MM.1S (cell line): ENCODE measurements around the gene NEURL1.
A peak's percentile ranks its signal among the peaks of the same experiment; 100 is the strongest.

Experiments used
- DNase-seq: peaks from one replicate; pipeline ENCODE4 v3.0.0-alpha.2; 2015
- H2AFZ ChIP-seq: fragments of 300-600 bp; sonication (generic); 2 replicates; pipeline ENCODE4 v1.6.0; 2016; ENCODE audit warnings: antibody characterized with exemption, low read length
- H3F3A ChIP-seq: fragments of 300-600 bp; sonication (generic); 2 replicates; pipeline ENCODE4 v1.6.1; 2016; ENCODE audit warnings: mild to moderate bottlenecking, antibody characterized with exemption, low read length, moderate library complexity, mixed read lengths; ENCODE audit not compliant: insufficient read depth
- H3K27ac ChIP-seq: fragments of 300-600 bp; sonication (generic); 2 replicates; pipeline ENCODE4 v1.5.1; 2016; ENCODE audit warnings: mild to moderate bottlenecking, low read length
- H3K27me3 ChIP-seq: fragments of 300-600 bp; sonication (generic); replicated peaks from 2 replicates; pipeline ENCODE4 v1.6.0; 2016; ENCODE audit warnings: low read length; ENCODE audit not compliant: insufficient read depth
- H3K36me3 ChIP-seq: fragments of 300-600 bp; sonication (generic); replicated peaks from 2 replicates; pipeline ENCODE4 v1.6.1; 2016; ENCODE audit warnings: mild to moderate bottlenecking, low read length, mixed read lengths; ENCODE audit not compliant: insufficient read depth
- H3K4me1 ChIP-seq: fragments of 300-600 bp; sonication (generic); 2 replicates; pipeline ENCODE4 v1.6.1; 2016; ENCODE audit warnings: low read length, mixed read lengths
- H3K4me2 ChIP-seq: fragments of 300-600 bp; sonication (generic); 2 replicates; pipeline ENCODE4 v1.6.0; 2016; ENCODE audit warnings: low read depth, low read length
- H3K4me3 ChIP-seq: fragments of 300-600 bp; sonication (generic); 2 replicates; pipeline ENCODE4 v1.5.1; 2016; ENCODE audit warnings: low read length, mixed read lengths
- H3K79me2 ChIP-seq: fragments of 300-600 bp; sonication (generic); 2 replicates; pipeline ENCODE4 v1.6.1; 2016; ENCODE audit warnings: mixed run types, low read length, mixed read lengths
- H3K9ac ChIP-seq: fragments of 300-600 bp; sonication (generic); 2 replicates; pipeline ENCODE4 v1.6.1; 2016; ENCODE audit warnings: low read length, mixed read lengths
- H3K9me2 ChIP-seq: fragments of 300-600 bp; sonication (generic); replicated peaks from 2 replicates; pipeline ENCODE4 v1.6.1; 2016; ENCODE audit warnings: mild to moderate bottlenecking, low read length, mixed read lengths; ENCODE audit not compliant: insufficient read depth
- H3K9me3 ChIP-seq: fragments of 300-600 bp; sonication (generic); replicated peaks from 2 replicates; pipeline ENCODE4 v1.6.1; 2016; ENCODE audit warnings: mild to moderate bottlenecking, low read length, mixed read lengths; ENCODE audit not compliant: insufficient read depth
- H4K20me1 ChIP-seq: fragments of 300-600 bp; sonication (generic); 2 replicates; pipeline ENCODE4 v1.6.1; 2016; ENCODE audit warnings: mild to moderate bottlenecking, low read length, moderate library complexity, mixed read lengths; ENCODE audit not compliant: insufficient read depth
- CTCF ChIP-seq: fragments of 300-600 bp; sonication (generic); IDR thresholded peaks from 2 replicates; pipeline ENCODE4 v1.5.1; 2016; ENCODE audit warnings: antibody characterized with exemption, low read length, mixed read lengths
- EZH2 ChIP-seq: fragments of 300-600 bp; sonication (generic); optimal IDR thresholded peaks from 2 replicates; pipeline ENCODE3; 2017; ENCODE audit warnings: low read depth, mild to moderate bottlenecking, antibody characterized with exemption, low read length, mixed read lengths
- EZH2phosphoT487 ChIP-seq: fragments of 300-600 bp; sonication (generic); IDR thresholded peaks from 2 replicates; pipeline ENCODE4 v1.6.1; 2018; ENCODE audit warnings: antibody characterized with exemption, low read length

NEURL1 gene

DNA sequence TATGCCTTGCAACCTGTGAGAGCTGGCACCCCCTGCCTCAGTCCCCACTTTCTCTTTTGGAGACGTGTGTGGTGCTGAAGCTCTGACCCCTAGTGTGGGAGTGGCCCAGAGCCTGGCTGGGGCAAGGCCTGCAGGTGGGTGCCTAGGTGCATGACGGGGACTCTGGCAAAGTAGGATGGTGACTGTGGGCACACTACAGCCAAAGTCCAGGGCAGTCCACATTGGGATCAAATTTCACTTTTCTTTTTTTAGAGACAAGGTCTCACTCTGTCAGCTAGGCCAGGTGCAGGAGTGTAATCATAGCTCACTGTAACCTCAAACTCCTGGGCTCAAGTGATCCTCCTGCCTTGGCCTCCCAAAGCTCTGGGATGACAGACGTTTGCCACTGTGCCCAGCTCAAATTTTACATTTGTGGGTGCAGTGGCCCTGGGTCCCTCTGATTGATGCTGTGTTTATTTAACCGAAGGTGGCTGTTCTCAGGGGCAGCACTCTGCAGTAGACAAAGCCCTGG is 52.3 kb downstream of the NEURL1 start:
- Histone ChIP-seq H3K79me2 (no peaks in the 10 kb centered on the region), H4K20me1 (no peaks in the 10 kb centered on the region), H3K27ac (peak overlapping the region; percentile 8; the same call in 1 of the 2 replicates), H2AFZ (no peak overlapping the region), H3K4me1 (peaks cover 28% of the 10 kb centered on the region), H3K27me3 (no peaks in the 10 kb centered on the region), H3K9me3 (no peaks in the 10 kb centered on the region), H3K36me3 (no peaks in the 10 kb centered on the region), H3K4me2 (peak overlapping the region; percentile 6; the same call in 1 of the 2 replicates), H3F3A (0 out of 2 replicates have a peak, but pooled peaks cover 5% of the 10 kb centered on the region), H3K9ac (no peak overlapping the region), H3K4me3 (no peak overlapping the region), H3K9me2 (no peaks in the 10 kb centered on the region)
- no peak for TF ChIP-seq CTCF
- no peak for TF ChIP-seq EZH2
- no peak for TF ChIP-seq EZH2phosphoT487
- peak; percentile 49 for DNase-seq

- Histone ChIP-seq H4K20me1 (no peaks in the 10 kb centered on the region), H3K79me2 (no peaks in the 10 kb centered on the region), H3K9me2 (no peaks in the 10 kb centered on the region), H3K27ac (no peak overlapping the region), H3K9me3 (no peaks in the 10 kb centered on the region), H3F3A (0 out of 2 replicates have a peak, but pooled peaks cover 5% of the 10 kb centered on the region), H3K4me3 (no peak overlapping the region), H2AFZ (no peak overlapping the region), H3K4me2 (no peak overlapping the region), H3K9ac (no peak overlapping the region), H3K27me3 (no peaks in the 10 kb centered on the region), H3K36me3 (no peaks in the 10 kb centered on the region), H3K4me1 (peaks cover 28% of the 10 kb centered on the region)
- DNase-seq, result no peak
- TF ChIP-seq EZH2 (no peak), EZH2phosphoT487 (no peak), CTCF (no peak)
These were observed 52.9 kb downstream of the NEURL1 start for GRCh38 chr10:103546401-103546800.

DNA sequence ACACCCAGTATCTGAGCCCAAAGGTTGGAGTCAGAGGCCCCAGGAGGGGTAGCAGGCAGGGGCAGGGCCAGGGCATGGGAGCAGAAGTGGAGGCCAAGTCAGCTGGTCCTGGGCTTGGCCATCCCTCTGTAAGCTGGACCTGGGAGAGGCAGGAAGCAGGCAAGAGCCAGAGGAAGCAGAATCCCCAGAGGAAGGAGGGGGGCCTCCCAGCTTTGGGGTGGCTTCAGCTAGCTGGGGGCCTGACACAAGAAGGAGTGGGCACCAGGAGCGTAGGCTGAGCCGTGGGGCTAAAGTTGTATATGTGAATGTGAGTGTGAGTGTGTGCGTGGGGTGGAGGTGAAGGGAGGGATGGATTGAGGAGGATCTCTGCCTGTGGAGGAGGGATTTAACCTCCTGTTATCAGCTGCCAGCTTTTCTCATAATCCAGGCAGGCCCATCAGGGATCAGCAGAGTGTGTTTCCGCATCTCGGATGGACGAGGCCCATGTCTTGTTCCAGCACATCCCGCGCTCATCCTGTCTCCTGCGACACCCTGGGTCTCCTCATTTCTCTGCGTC is 54.0 kb downstream of the NEURL1 start:
- DNase-seq, result no peak
- Histone ChIP-seq H3K9ac (no peak overlapping the region), H3K9me2 (no peaks in the 10 kb centered on the region), H3K4me2 (no peak overlapping the region), H3K36me3 (no peaks in the 10 kb centered on the region), H3K9me3 (no peaks in the 10 kb centered on the region), H3K27me3 (no peaks in the 10 kb centered on the region), H3K4me3 (no peak overlapping the region), H3K27ac (no peak overlapping the region), H4K20me1 (no peaks in the 10 kb centered on the region), H3K79me2 (no peaks in the 10 kb centered on the region), H3K4me1 (peaks cover 27% of the 10 kb centered on the region), H2AFZ (no peak overlapping the region), H3F3A (0 out of 2 replicates have a peak, but pooled peaks cover 5% of the 10 kb centered on the region)
- TF ChIP-seq CTCF (no peak), EZH2 (no peak), EZH2phosphoT487 (no peak)
